DMS 273 treated with DMSO at 0.1 percent for 48 hours (cell line): Measurements from ENCODE around the gene SLC25A12.

ENCODE experiments used
- DNase-seq: peaks from one replicate; lab custom pipeline; 2025; lab: John Stamatoyannopoulos, UW

SLC25A12 gene

GRCh38 chr2:171883275-171883893 is 10.7 kb downstream of the SLC25A12 start:
- DNase-seq = no peak

- no peak for DNase-seq
Measured at GRCh38 chr2:171882089-171882769, 11.8 kb downstream of the SLC25A12 start.

GRCh38 chr2:171880774-171881173 is 13.3 kb downstream of the SLC25A12 start:
- DNase-seq = no peak

- DNase-seq = no peak
Measured at GRCh38 chr2:171879865-171880264, 14.2 kb downstream of the SLC25A12 start.

GRCh38 chr2:171878481-171878993 is 15.5 kb downstream of the SLC25A12 start:
- DNase-seq = peak; percentile 59

- no peak for DNase-seq
Measured at GRCh38 chr2:171874963-171875362, 19.1 kb downstream of the SLC25A12 start.

GRCh38 chr2:171874517-171874916 is 19.5 kb downstream of the SLC25A12 start:
- DNase-seq = no peak

GRCh38 chr2:171864357-171864985 is 29.6 kb downstream of the SLC25A12 start:
- DNase-seq = no peak

- no peak for DNase-seq
Measured at GRCh38 chr2:171862501-171862900, 31.5 kb downstream of the SLC25A12 start.

- DNase-seq = no peak
Measured at GRCh38 chr2:171858397-171858958, 35.6 kb downstream of the SLC25A12 start.

GRCh38 chr2:171855401-171855800 is 38.6 kb downstream of the SLC25A12 start:
- DNase-seq = no peak

- no peak for DNase-seq
Measured at GRCh38 chr2:171852366-171852888, 41.6 kb downstream of the SLC25A12 start.

- DNase-seq = no peak
Measured at GRCh38 chr2:171847627-171848026, 46.4 kb downstream of the SLC25A12 start.

- no peak for DNase-seq
Measured at GRCh38 chr2:171846894-171847293, 47.1 kb downstream of the SLC25A12 start.

GRCh38 chr2:171841996-171842395 is 52.0 kb downstream of the SLC25A12 start:
- no peak for DNase-seq

- no peak for DNase-seq
Measured at GRCh38 chr2:171837736-171838135, 56.3 kb downstream of the SLC25A12 start.

- DNase-seq = no peak
Measured at GRCh38 chr2:171836146-171836910, 57.7 kb downstream of the SLC25A12 start.

- no peak for DNase-seq
Measured at GRCh38 chr2:171835386-171835785, 58.7 kb downstream of the SLC25A12 start.

- no peak for DNase-seq
Measured at GRCh38 chr2:171834286-171834685, 59.8 kb downstream of the SLC25A12 start.

GRCh38 chr2:171832489-171832888 is 61.6 kb downstream of the SLC25A12 start:
- no peak for DNase-seq

- DNase-seq = no peak
Measured at GRCh38 chr2:171830039-171830438, 64.0 kb downstream of the SLC25A12 start.

- no peak for DNase-seq
Measured at GRCh38 chr2:171824086-171824485, 70.0 kb downstream of the SLC25A12 start.
